ENCODE results near the gene LMF1.
A peak's percentile ranks its signal among the peaks of the same experiment; 100 is the strongest.
"Not testable (repeated sequence)": the region's sequence is repeated elsewhere in the genome, so short reads cannot be mapped to it uniquely, and the experiment has no call there.

LMF1 gene

DNA sequence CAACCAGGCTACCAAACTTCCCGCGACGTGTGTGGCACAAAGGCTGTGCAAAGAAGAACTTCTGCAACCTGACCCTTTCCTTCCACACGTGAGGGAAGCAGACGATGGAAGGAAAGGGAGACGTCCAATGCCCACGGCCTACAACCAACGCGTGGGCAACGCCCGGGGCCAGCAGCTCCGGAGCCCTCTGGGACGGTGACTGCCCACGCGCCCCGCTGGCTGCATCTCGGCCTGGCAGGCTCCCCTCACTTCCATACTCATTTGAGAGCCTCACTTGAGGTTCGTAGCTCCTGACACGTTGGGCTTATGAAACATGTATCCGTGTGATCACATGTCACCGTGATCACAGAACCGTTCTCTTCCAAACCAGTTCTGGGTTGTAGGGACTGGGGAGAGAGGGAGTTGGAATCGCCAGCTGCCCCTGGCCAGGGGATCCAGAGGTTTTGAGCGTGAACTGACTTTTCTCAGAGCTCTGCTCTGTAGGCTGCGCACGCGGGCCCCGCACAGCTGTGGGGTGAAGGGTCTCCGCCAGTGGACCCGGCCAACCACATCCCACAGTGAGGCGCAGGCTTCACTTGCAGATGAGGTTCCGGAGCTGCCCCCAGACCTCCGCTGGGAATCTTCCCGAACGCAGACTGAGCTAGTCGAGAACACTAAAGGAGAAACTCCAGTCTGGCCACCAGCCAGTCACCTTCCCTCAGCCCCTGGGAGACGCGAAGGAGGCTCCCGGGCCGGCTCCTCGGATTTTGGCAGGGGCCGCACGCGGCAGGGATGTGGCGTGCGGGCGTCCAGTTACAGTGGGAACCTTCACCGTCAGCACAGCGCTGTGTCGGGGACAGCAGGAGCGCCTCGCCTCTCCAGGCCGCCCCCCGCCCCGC is 1.0 kb downstream of the LMF1 start:
- peak in 1 of 2 donors; percentile 1 for ATAC-seq

DNA sequence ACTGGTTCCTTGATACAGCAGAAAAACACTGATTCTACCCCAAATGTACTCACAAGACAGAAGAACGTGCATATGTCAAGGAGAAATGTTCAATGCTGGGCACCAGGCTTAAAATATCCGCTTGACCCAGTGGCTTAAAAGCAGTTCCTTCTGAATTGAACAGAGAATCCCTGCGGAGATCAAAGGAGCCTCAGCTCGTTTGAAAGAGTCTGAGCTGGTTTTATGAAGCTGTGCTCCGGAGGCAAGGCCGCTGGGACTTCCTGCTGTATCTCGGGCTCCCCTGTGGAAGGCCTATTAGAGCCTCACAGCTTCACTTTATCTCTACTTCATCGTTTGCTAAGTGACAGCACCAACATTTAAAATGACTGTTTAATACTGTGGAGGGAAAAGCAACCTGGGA is 2.2 kb downstream of the LMF1 start:
- no peak for ATAC-seq

DNA sequence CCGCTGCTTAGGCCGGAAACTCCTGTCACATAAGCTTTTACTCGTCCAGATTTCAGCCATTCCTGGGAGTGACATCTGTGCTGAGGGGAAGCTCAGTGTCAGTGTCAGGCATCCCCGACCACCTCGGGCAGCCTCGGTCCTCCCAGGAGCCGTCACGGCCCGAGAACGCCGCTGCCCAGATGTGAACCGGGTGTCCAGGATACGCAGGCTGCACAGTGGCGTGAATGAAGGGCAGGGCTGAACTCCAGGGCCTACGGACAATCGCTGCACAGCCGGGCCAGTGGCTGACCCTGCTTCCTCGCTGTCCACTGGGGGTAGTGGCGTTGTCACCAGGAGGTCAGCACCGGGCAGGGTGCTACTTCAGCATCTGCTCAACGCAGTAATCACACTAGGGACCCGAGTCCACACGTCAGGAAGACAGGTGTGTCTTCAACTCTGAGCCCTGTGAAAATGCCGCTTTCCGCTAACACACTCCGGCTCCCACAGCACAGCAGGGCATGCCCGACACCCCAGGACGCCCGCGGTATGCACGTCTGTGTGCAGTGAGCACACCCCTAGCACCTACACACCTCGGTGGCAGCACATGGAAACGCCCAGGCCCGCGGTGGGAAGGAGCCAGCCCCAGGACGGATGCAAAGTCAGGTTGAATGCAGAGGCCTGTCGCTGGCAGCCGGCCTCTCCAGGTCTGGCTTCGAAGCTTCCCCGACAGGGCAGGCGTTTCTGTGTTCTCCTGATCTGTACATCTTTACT is 3.1 kb downstream of the LMF1 start:
- ATAC-seq, result no peak

DNA sequence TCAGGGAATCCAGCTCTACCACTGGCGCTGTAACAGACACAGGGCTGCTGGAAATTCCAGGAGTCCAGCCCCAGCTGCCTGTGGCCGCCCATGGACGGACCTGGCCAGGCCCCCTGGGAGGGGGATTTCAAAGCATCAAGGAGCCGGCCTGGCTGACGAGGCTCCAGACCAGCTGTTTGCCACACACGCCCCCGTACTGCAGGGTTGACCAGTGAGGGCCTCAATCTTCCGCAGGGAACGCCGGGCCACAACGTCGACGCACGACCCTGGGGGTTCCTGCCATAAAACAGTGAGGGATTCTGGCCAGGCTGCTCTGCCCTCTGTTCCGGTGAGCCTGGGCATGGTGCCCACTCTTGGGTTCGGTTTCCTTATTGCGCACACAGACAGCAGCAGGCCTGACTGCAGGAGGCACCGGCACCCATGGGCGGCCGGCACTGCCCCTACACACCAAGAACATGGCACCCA is 3.7 kb downstream of the LMF1 start:
- no peak for ATAC-seq

DNA sequence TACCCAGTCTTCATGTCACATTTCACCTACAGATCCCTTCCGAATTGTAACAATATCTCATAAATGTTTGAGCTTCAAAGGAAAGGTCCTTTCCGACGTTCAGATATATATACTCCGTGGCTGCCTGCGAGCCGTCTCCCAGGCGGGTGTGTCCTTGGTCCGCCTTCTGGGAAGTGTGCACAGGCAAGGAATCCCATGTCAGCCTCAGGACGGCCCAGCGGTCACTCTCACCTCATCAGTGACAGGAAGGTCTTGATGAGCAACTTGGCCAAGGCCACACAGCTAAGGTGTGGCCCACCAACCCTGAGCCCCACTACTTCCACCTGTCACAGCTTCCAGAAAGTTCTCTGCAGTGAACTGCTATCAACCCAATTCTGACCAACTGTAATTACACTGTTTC is 4.3 kb downstream of the LMF1 start:
- no peak for ATAC-seq

DNA sequence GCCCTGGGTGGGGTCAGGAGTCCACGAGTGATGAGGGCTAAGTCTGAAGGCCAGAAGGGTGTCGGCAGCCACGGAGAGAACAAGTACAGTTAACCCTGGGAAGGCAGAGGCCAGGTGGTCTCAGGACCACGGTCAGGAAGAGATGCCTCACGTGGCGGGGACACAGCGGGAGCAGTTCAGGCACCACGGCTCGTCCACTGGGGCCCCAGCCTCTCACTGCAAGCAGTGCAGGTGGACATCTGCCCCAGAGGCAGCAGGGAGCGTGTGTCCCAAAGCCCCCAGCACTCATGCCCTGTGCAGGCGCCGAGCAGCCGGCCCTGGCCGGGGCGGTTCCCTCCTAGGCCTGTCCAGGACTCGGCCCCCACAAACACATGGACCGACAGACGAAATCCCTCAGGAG is 4.7 kb downstream of the LMF1 start:
- ATAC-seq, result no peak

DNA sequence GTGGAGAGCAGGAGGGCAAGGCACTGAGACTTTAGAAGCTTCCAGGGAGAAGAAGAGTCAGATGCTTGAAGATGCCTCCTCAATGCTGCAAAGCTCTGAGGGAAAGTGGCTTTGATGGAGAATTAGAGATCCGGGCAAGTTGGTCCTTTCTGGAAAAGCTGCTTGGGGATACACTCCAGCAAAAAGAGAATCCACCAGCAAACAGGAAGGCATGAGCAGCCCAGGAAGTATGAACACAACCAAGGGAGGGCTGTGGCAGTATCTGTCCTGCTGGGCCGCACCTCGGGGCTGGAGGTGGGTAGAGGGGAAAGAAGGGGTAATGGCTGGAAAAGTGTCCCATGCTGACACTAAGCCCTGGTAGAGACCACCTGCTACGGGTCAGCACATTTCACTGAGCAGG is 5.3 kb downstream of the LMF1 start:
- ATAC-seq, result no peak

DNA sequence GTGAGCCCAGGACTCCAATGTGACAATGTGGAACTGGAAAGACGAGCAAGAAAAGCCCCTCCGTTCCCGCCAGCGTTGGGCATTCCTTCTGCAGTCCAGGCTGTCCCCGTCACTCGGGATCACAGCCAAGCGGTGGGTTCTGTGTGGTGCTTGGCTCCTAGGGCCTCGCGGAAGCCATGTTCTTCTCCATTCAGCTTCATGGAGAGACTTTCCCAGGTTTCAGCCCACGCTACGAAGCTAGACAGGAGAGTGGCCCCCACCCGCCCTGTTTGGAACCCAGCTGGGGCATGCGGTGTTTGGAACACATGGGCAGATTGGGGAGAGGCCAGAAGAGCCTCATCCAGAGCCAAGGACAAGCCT is 5.8 kb downstream of the LMF1 start:
- ATAC-seq, result no peak

DNA sequence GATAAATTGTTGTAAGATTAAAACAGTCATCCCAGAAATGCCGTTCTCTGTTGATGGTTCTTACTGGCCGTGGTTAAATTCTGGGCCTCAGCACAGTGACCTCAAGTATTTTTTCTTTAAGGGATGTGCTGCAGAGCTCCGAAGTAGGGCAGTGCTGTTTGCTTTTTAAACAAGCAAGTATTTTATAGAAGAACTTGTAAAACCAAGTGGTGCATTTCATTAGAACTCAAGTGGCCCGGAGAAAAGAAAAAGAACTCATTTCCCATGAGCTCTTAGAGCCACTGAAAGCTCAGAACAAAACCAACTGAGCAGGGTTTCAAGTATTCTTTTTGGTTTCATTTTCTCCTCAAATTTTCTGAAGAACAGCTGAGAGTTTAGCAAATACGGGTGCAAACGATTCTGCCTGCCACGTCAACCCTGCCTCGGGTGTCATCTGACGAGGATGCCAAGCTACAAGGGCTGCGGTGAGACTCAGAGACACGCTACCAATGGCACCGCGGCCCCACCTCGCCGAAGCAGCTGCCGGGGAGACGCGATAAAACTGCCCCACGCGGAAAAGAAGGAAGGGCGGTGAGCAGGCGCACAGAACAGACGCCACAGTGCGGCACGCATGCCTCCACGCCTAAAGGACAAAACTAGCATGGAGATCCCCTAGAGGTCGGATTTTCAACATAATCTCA is 6.3 kb downstream of the LMF1 start:
- ATAC-seq, result peak; percentile 94 to 97

DNA sequence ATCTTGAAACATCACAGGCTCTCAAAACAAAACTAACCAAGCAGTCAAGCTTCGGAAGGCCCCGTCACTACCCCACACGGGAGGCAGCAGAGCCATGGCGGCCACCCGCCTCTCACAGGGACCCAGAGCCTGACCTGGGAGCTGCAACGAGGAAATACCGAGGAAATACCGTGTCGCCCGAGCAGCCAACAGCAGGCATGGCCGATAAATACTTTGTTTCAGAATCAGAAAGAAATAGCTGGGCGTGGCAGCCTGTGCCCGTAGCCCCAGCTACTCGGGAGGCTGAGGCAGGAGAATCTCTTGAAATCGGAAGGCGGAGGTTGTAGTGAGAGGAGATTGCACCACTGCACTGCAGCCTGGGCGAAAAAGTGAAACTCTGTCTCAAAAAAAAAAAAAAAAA is 6.9 kb downstream of the LMF1 start:
- peak in 1 of 2 donors; percentile 12 for ATAC-seq

DNA sequence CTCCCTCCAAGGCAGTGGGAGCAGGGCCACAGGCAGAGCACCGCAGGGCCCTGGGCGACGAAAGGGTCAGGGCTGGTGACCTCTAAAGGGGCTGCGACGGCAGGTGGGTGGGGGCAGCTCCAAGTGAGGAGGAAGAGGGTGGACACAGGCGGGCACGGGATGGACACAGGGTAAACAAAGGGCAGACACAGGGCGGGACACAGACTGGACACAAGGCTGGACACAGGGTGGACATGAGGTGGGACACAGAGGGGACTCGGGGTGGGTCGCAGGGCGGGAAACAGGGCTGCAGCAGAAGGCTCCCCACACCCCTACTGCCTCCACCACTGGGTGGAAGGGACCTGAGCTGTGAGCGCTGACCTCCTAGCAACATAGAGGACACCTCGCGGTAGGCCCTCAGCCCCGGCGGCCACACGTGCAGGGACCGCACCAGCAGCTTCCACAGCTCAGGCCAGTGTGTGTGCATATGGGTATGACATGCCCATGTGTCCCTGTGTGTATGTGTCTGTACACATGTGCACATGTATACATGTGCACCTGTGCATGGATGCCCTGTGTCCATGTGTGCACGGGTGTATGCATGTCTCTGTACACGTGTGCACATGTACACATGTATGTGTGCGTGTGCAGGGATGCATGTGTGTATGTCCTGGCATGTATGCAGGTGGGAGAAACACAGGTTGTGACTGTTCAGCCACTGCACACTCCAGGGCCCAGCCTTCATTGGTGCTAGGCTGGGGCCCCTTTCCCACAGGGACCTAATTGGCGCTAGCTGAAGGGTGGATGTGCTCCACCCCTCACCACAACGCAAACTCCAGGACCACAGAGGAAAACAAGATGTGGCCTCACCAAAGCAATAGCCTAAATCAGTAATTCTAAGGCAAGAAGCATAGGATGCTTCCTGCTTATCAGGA is 7.6 kb downstream of the LMF1 start:
- ATAC-seq, result no peak

DNA sequence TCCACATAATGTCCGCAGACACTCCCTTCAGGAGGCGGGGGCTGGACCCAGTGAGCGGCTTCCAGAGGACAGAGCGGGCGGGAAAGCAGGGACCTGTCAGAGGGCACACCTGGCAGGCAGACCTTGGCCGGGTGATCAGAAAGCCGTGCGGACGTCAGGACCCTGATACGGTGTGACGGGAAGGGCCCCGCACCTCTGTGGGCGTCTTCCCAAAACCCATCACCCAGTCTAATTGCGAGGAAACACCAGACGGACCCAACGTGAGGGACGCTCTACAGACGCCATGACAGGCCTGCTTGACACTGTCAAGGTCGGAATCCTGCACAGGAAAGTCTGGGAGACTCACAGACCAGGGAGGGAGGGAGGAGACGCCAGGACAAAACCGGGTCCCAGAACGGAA is 8.4 kb downstream of the LMF1 start:
- ATAC-seq, result no peak

DNA sequence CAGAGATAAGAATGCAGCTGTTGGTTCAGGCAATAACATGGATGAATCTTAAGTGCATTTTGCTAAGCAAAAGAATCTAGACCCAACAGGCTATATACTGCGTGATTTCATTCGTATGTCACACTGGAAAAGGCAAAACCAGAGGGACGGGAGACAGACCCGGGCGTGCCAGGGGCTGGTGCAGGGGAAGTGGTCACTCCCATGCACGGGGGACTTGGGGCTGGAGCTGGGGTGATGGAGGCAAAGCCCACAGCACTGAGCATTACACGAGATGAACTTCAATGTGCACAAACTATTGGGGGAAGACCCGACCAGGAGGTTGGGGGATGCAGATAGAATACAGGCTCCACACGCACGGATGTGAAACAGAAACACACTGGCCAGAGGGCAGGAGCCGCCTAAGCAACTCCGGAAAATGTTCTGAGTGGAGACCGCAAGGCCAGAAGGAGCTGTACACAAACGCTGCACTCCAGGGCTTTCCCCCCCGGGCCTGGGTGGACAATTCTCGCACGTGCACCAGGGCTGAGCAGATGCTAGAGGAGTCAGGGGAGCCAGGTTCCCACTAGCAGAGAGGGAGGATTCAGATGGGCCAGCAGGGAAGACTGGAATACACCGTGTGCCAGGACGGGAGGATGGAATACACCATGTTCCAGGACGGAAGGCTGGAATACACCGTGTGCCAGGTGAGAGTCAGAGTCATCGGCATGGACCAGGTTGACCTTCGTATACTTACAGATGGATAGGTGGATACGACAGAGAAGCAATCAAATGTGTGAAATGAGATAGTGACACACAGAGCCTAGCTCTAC is 11.3 kb downstream of the LMF1 start:
- no peak for ATAC-seq

DNA sequence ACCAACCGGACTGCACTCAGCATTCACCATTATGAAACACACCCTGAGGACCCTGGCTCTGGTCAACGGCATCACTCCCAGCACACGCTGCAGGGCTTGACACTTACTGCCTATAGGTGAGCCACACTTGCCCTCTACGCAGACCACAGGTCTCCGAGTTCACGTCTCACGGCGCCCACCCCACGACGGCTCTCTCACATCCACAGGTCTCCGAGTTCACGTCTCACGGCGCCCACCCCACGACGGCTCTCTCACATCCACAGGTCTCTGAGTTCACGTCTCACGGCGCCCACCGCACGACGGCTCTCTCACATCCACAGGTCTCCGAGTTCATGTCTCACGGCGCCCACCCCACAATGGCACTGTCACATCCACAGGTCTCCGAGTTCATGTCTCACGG is 15.0 kb downstream of the LMF1 start:
- ATAC-seq, result not testable (repeated sequence)

DNA sequence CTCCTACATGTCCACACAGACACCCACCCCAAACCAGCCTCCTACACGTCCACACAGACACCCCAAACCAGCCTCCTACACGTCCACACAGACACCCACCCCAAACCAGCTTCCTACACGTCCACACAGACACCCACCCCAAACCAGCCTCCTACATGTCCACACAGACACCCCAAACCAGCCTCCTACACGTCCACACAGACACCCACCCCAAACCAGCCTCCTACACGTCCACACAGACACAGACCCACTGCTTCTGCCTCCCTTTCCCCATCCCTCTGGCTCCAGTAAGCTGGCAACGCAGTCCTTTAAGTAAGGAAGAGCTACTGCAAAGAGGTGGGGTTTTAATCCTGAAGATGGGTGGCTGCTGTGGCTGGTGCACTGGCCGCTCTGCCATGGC is 17.0 kb downstream of the LMF1 start:
- not testable (repeated sequence) for ATAC-seq

DNA sequence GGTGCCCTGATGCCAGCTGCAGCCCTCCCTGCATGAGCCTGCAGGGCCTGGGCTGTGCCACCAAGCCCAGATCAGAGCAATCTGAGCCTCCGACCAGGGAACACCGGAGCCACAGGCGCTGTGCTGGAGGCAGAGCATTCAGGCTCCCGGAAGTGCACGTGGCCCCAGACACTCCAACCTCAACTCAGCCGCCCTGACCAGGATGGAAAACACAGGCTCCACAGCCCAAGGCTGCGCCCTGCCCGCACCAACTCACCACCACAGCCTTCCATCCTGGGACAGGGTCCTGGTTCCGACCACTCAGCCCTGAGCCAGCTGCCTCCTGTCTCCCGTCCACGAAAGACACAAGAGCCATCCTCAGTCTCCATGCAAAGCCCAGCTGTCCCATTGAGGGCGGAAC is 18.5 kb downstream of the LMF1 start:
- ATAC-seq, result no peak

DNA sequence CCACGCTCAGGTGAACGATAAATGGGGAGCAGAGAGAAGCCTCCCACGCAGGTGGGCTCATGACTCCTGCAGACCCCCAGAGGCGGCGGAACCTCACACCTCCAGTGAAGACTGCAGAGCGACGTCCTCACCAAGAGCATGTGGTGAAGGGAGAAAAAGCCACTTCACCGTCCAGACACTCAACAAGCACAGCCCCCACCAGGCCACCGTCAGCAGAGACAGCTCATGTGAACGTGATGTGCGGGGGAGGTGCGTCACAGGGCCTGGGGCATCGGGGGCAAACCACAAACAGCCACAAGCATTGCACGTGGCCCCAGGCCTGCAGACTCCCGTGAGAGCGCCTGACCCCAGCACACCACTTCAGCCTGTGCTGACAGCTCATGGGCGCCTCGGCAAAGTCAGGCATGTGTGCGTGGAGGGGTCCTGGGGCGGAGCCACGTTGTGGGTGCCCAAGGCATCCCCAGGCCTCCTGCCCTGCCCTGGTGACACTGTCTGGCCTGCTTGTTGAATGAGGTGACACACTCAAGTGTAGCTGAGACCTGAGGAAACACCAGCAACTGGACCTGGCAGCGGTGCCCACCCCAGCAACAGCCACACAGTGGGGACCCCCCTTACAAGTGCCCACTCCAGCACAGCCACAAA is 19.0 kb downstream of the LMF1 start:
- ATAC-seq, result no peak

DNA sequence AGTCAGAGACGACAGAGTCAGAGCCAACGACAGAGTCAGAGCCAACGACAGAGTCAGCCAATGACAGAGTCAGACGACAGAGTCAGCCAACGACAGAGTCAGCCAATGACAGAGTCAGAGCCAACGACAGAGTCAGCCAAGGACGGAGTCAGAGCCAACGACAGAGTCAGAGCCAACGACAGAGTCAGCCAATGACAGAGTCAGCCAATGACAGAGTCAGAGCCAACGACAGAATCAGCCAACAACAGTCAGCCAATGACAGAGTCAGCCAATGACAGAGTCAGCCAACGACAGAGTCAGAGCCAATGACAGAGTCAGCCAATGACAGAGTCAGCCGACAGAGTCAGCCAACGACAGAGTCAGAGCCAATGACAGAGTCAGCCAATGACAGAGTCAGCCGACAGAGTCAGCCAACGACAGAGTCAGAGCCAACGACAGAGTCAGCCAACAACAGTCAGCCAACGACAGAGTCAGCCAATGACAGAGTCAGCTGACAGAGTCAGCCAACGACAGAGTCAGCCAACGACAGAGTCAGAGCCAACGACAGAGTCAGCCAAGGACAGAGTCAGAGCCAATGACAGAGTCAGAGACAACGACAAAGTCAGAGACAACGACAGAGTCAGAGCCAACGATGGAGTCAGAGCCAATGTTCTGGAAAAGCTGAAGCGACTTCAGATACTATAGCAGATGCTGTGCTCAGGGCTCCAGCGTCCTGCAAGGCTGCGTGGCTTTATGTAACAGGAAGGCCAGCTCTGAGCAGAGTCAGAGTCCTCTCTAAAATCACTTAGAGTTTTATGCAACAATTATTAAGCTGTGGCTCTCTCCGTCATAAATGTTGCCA is 19.8 kb downstream of the LMF1 start:
- ATAC-seq, result not testable (repeated sequence)

DNA sequence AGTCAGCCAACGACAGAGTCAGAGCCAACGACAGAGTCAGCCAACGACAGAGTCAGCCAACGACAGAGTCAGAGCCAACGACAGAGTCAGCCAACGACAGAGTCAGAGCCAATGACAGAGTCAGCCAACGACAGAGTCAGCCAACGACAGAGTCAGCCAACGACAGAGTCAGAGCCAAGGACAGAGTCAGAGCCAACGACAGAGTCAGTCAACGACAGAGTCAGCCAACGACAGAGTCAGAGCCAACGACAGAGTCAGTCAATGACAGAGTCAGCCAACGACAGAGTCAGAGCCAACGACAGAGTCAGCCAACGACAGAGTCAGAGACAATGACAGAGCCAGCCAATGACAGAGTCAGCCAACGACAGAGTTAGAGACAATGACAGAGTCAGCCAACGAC is 22.0 kb downstream of the LMF1 start:
- ATAC-seq, result not testable (repeated sequence)

DNA sequence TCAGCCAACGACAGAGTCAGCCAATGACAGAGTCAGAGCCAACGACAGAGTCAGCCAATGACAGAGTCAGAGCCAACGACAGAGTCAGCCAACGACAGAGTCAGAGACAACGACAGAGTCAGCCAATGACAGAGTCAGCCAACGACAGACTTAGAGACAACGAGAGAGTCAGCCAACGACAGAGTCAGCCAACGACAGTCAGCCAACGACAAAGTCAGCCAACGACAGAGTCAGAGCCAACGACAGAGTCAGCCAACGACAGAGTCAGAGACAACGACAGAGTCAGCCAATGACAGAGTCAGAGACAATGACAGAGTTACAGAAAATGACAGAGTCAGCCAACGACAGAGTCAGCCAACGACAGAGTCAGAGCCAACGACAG is 22.9 kb downstream of the LMF1 start:
- ATAC-seq, result not testable (repeated sequence)

Measured in activated CD4-positive, CD25-positive, alpha-beta regulatory T cell treated with anti-CD3 and anti-CD28 coated beads, Interleukin-2, amount 50 U/mL, for 24 hours (primary cell).